BLaER1 (cell line): ENCODE results near the gene ADORA2B.
"Not testable (repeated sequence)": the region's sequence is repeated elsewhere in the genome, so short reads cannot be mapped to it uniquely, and the experiment has no call there.

ENCODE experiments used
- H3K27ac ChIP-seq: shearing (Covaris generic); formaldehyde crosslinking; 2 replicates; pipeline ENCODE4 v1.8.1; 2022
- H3K27me3 ChIP-seq: shearing (Covaris generic); formaldehyde crosslinking; 2 replicates; pipeline ENCODE4 v1.8.1; 2022
- H3K36me3 ChIP-seq: shearing (Covaris generic); formaldehyde crosslinking; 2 replicates; pipeline ENCODE4 v1.8.1; 2022
- H3K4me1 ChIP-seq: shearing (Covaris generic); formaldehyde crosslinking; 2 replicates; pipeline ENCODE4 v1.8.1; 2022
- H3K4me2 ChIP-seq: shearing (Covaris generic); formaldehyde crosslinking; 2 replicates; pipeline ENCODE4 v1.8.1; 2022
- H3K4me3 ChIP-seq: shearing (Covaris generic); formaldehyde crosslinking; 2 replicates; pipeline ENCODE4 v1.8.1; 2022
- H3K9ac ChIP-seq: shearing (Covaris generic); formaldehyde crosslinking; 2 replicates; pipeline ENCODE4 v1.8.1; 2022
- H3K9me3 ChIP-seq: shearing (Covaris generic); formaldehyde crosslinking; 2 replicates; pipeline ENCODE4 v1.8.1; 2022
- H4K20me1 ChIP-seq: shearing (Covaris generic); formaldehyde crosslinking; 2 replicates; pipeline ENCODE4 v1.8.1; 2022
- Cebpa-rat ChIP-seq: shearing (Covaris generic); IDR thresholded peaks from 2 replicates; pipeline ENCODE4 v1.8.1; 2022

The ADORA2B gene

GRCh38 chr17:15944759-15945526, at the start of gene ADORA2B:
ADORA2B (plus strand) TSS chr17:15945130; CDS start chr17:15945249, 119 bp downstream.
- H3K27ac ChIP-seq, result no peak within 1 kb of the TSS
- H3K4me3 ChIP-seq, result peak within 1 kb of the TSS; percentile 68
- peak within 1 kb of the TSS; percentile 73 for H3K9ac ChIP-seq
- H3K36me3 ChIP-seq, result no peaks in the 10 kb centered on the region
- H3K4me2 ChIP-seq, result peak within 1 kb of the TSS; percentile 97
- peaks cover 29% of the 10 kb centered on the region for H3K4me1 ChIP-seq
- H4K20me1 ChIP-seq, result no peaks in the 10 kb centered on the region
- no peaks in the 10 kb centered on the region for H3K9me3 ChIP-seq
- no peak for TF ChIP-seq Cebpa-rat
- peaks cover 51% of the 10 kb centered on the region for H3K27me3 ChIP-seq

- Histone ChIP-seq H3K36me3 (no peaks in the 10 kb centered on the region), H3K9me3 (no peaks in the 10 kb centered on the region), H3K27ac (no peak overlapping the region), H3K27me3 (no peaks in the 10 kb centered on the region), H3K9ac (no peak overlapping the region), H4K20me1 (no peaks in the 10 kb centered on the region), H3K4me3 (no peak overlapping the region), H3K4me2 (no peak overlapping the region), H3K4me1 (peaks cover 10% of the 10 kb centered on the region)
- TF ChIP-seq Cebpa-rat, result no peak
Observed at GRCh38 chr17:15896277-15896676, 48.7 kb upstream of the ADORA2B start.

GRCh38 chr17:15896834-15897233, 48.1 kb upstream of the ADORA2B start:
- TF ChIP-seq Cebpa-rat, result no peak
- H3K27me3 ChIP-seq, result no peaks in the 10 kb centered on the region
- H3K27ac ChIP-seq, result no peak overlapping the region
- no peaks in the 10 kb centered on the region for H4K20me1 ChIP-seq
- H3K9ac ChIP-seq, result no peak overlapping the region
- H3K4me3 ChIP-seq, result no peak overlapping the region
- no peak overlapping the region for H3K4me2 ChIP-seq
- H3K9me3 ChIP-seq, result no peaks in the 10 kb centered on the region
- H3K4me1 ChIP-seq, result peaks cover 16% of the 10 kb centered on the region
- H3K36me3 ChIP-seq, result no peaks in the 10 kb centered on the region

GRCh38 chr17:15899596-15899995, 45.3 kb upstream of the ADORA2B start:
- not testable (repeated sequence) for H3K36me3 ChIP-seq, H3K4me2 ChIP-seq, H4K20me1 ChIP-seq, H3K9me3 ChIP-seq, H3K9ac ChIP-seq, H3K4me3 ChIP-seq, H3K27ac ChIP-seq, H3K27me3 ChIP-seq
- peaks cover 20% of the 10 kb centered on the region for H3K4me1 ChIP-seq

GRCh38 chr17:15900871-15901270, 44.1 kb upstream of the ADORA2B start:
- peaks cover 20% of the 10 kb centered on the region for H3K4me1 ChIP-seq
- H3K9me3 ChIP-seq, result no peaks in the 10 kb centered on the region
- no peak overlapping the region for H3K4me3 ChIP-seq
- no peak overlapping the region for H3K27ac ChIP-seq
- no peaks in the 10 kb centered on the region for H3K27me3 ChIP-seq
- no peak for TF ChIP-seq Cebpa-rat
- H4K20me1 ChIP-seq, result no peaks in the 10 kb centered on the region
- no peaks in the 10 kb centered on the region for H3K36me3 ChIP-seq
- H3K4me2 ChIP-seq, result peak overlapping the region; percentile 64
- H3K9ac ChIP-seq, result no peak overlapping the region

GRCh38 chr17:15905236-15905635, 39.7 kb upstream of the ADORA2B start:
- not testable (repeated sequence) for H4K20me1 ChIP-seq, H3K9ac ChIP-seq, H3K36me3 ChIP-seq, H3K9me3 ChIP-seq, H3K27ac ChIP-seq, H3K4me2 ChIP-seq, H3K4me3 ChIP-seq, H3K27me3 ChIP-seq
- peaks cover 20% of the 10 kb centered on the region for H3K4me1 ChIP-seq

- Histone ChIP-seq H3K27ac (no peak overlapping the region), H4K20me1 (no peaks in the 10 kb centered on the region), H3K36me3 (no peaks in the 10 kb centered on the region), H3K27me3 (no peaks in the 10 kb centered on the region), H3K4me2 (no peak overlapping the region), H3K9ac (no peak overlapping the region), H3K4me1 (no peaks in the 10 kb centered on the region; the same call in 1 of the 2 replicates), H3K4me3 (no peak overlapping the region), H3K9me3 (no peaks in the 10 kb centered on the region)
- no peak for TF ChIP-seq Cebpa-rat
Observed at GRCh38 chr17:15907290-15907689, 37.6 kb upstream of the ADORA2B start.

- no peak overlapping the region for H3K27ac ChIP-seq
- no peaks in the 10 kb centered on the region for H3K4me1 ChIP-seq
- no peaks in the 10 kb centered on the region for H3K36me3 ChIP-seq
- no peaks in the 10 kb centered on the region for H4K20me1 ChIP-seq
- H3K9me3 ChIP-seq, result no peaks in the 10 kb centered on the region
- no peak for TF ChIP-seq Cebpa-rat
- H3K4me2 ChIP-seq, result no peak overlapping the region
- H3K27me3 ChIP-seq, result no peaks in the 10 kb centered on the region
- H3K9ac ChIP-seq, result no peak overlapping the region
- no peak overlapping the region for H3K4me3 ChIP-seq
Observed at GRCh38 chr17:15908378-15908777, 36.6 kb upstream of the ADORA2B start.

GRCh38 chr17:15909481-15909991, 35.4 kb upstream of the ADORA2B start:
- no peaks in the 10 kb centered on the region for H3K4me1 ChIP-seq
- H3K9me3 ChIP-seq, result no peaks in the 10 kb centered on the region
- no peak overlapping the region for H3K9ac ChIP-seq
- H3K36me3 ChIP-seq, result no peaks in the 10 kb centered on the region
- TF ChIP-seq Cebpa-rat, result no peak
- no peak overlapping the region for H3K27ac ChIP-seq
- H3K4me2 ChIP-seq, result no peak overlapping the region
- no peaks in the 10 kb centered on the region for H3K27me3 ChIP-seq
- no peak overlapping the region for H3K4me3 ChIP-seq
- H4K20me1 ChIP-seq, result no peaks in the 10 kb centered on the region

- 0 out of 2 replicates have a peak, but pooled peaks cover under 1% of the 10 kb centered on the region for H3K27me3 ChIP-seq
- H4K20me1 ChIP-seq, result no peaks in the 10 kb centered on the region
- no peak overlapping the region for H3K4me3 ChIP-seq
- no peak for TF ChIP-seq Cebpa-rat
- no peak overlapping the region for H3K4me2 ChIP-seq
- no peak overlapping the region for H3K27ac ChIP-seq
- no peak overlapping the region for H3K9ac ChIP-seq
- no peaks in the 10 kb centered on the region for H3K36me3 ChIP-seq
- H3K9me3 ChIP-seq, result no peaks in the 10 kb centered on the region
- H3K4me1 ChIP-seq, result no peaks in the 10 kb centered on the region
Observed at GRCh38 chr17:15910791-15911190, 34.1 kb upstream of the ADORA2B start.

GRCh38 chr17:15911701-15912100, 33.2 kb upstream of the ADORA2B start:
- not testable (repeated sequence) for H3K27ac ChIP-seq, H3K4me1 ChIP-seq, H4K20me1 ChIP-seq, H3K36me3 ChIP-seq, H3K9me3 ChIP-seq, H3K27me3 ChIP-seq, H3K4me3 ChIP-seq, H3K4me2 ChIP-seq, H3K9ac ChIP-seq
